T-helper 1 cell treated with Interleukin-12 subunit alpha and Interleukin-12 subunit beta and Interleukin-4 antibody, amounts not matched to agents 30 μg/mL and 1 μg/mL, for 36 hours (primary cell): Measurements from ENCODE around the gene SLC39A11.
"Not testable (repeated sequence)": the region's sequence is repeated elsewhere in the genome, so short reads cannot be mapped to it uniquely, and the experiment has no call there.

Experiments
- H3K27ac Mint-ChIP-seq: one replicate; pipeline ENCODE4 v1.8.0; 2021; ENCODE audit warnings: mild to moderate bottlenecking, mixed read lengths
- H3K27me3 Mint-ChIP-seq: one replicate; pipeline ENCODE4 v1.8.0; 2021; ENCODE audit warnings: low read depth, mixed read lengths
- H3K36me3 Mint-ChIP-seq: one replicate; pipeline ENCODE4 v1.8.0; 2021; ENCODE audit warnings: low read depth, mixed read lengths
- H3K4me1 Mint-ChIP-seq: one replicate; pipeline ENCODE4 v1.8.0; 2021; ENCODE audit warnings: low read depth, mixed read lengths
- H3K4me3 Mint-ChIP-seq: one replicate; pipeline ENCODE4 v1.8.0; 2021; ENCODE audit warnings: mild to moderate bottlenecking, moderate library complexity, mixed read lengths
- H3K9me3 Mint-ChIP-seq: one replicate; pipeline ENCODE4 v1.8.0; 2021; ENCODE audit warnings: mixed read lengths

The SLC39A11 gene

DNA sequence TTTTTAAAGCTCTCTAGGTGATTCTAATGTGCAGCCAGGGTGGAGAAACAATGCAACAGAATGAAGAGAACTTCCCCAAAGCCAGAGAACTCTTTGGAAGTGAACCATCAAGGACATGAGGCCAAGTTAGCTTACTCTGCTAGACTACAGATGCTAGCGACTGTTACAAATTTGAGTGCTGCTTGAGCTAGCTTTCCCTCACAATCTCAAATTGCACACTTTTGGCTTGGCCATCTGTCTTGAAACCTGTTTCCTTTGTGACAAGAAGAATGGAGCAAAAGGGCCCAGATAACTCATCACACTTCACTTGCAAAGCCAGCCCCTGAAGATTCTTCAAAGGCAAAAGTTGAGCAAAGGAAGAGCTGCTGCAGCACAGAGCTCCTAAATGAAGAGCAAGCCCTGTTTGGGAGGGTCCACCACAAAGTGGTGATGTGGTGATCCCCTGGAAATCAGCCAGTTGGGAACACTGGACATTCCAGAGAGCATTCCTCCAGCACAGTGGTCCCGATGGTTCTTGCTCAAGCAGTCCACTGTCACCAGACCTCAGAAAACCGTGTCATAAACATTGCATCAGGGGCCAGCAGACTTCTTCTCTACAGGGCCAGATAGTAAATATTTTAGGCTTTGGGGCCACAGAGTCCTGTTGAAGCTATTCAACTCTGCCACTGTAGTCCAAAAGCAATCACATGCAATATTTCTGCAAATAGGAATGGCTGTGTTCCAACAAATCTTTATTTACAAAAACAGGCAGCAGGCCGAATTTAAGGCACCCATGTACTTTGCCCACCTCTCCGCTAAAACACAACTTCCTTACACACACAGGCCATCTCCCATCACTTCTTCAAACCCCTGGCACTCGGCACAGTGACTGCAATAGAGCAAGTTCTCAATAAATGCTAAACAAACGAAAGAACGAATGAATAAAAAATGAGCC lies 21.2 kb downstream of the SLC39A11 start:
- Mint-ChIP-seq H3K27ac (no peak overlapping the region), H3K4me3 (no peak overlapping the region), H3K4me1 (no peaks in the 10 kb centered on the region), H3K36me3 (peaks cover 8% of the 10 kb centered on the region), H3K27me3 (no peaks in the 10 kb centered on the region), H3K9me3 (no peaks in the 10 kb centered on the region)

DNA sequence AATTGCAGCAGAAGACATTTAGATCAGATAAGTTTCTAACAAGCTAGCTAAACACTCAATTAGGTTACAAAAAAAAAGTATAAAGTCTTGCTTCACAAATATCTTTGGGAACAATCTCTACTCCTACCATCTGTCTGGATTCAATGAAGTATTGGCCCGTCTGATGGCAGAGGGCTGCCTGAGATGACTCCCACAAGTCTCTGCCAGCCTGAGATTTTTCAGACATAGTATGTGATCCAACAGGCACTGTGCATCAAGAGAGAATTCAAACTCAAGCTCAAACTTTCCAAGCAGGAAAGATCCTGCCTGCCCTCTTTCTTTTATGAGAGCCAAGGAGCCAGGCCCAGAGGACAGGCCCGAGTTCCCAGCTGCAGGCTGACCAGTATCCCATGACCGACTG lies 22.6 kb downstream of the SLC39A11 start:
- H3K4me3 Mint-ChIP-seq, result no peak overlapping the region
- H3K9me3 Mint-ChIP-seq, result no peaks in the 10 kb centered on the region
- H3K36me3 Mint-ChIP-seq, result peaks cover 8% of the 10 kb centered on the region
- no peaks in the 10 kb centered on the region for H3K27me3 Mint-ChIP-seq
- no peaks in the 10 kb centered on the region for H3K4me1 Mint-ChIP-seq
- H3K27ac Mint-ChIP-seq, result no peak overlapping the region

DNA sequence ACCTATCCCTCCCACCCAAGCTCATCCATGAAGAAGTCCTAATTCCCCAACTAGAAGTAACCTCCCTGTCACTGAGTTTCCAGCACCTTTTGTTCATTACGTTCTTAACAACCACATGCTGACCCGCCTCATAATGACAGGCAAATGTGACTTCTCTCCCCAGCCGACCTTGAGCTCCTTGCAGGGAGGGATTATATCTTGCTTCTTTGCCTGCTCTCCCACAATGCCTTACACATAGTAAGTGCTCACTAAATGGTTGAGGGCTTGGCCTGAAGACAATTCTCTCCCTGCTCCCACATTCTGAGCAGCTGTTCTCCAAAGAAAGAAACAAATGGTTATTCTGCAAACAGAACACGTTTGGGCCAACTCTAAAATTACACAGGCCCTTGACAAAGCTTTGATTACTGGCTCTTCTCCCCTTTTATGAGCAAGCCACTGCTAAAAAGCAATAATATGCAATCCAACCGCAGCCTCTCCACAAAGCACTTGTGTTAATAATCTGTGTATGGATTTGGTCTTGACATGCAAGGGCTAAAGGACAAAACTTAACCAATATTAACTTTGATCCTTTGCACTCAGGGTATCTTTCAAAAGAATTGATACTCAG lies 23.2 kb downstream of the SLC39A11 start:
- no peak overlapping the region for H3K4me3 Mint-ChIP-seq
- H3K36me3 Mint-ChIP-seq, result peaks cover 8% of the 10 kb centered on the region
- no peak overlapping the region for H3K27ac Mint-ChIP-seq
- no peaks in the 10 kb centered on the region for H3K27me3 Mint-ChIP-seq
- no peaks in the 10 kb centered on the region for H3K9me3 Mint-ChIP-seq
- H3K4me1 Mint-ChIP-seq, result no peaks in the 10 kb centered on the region

DNA sequence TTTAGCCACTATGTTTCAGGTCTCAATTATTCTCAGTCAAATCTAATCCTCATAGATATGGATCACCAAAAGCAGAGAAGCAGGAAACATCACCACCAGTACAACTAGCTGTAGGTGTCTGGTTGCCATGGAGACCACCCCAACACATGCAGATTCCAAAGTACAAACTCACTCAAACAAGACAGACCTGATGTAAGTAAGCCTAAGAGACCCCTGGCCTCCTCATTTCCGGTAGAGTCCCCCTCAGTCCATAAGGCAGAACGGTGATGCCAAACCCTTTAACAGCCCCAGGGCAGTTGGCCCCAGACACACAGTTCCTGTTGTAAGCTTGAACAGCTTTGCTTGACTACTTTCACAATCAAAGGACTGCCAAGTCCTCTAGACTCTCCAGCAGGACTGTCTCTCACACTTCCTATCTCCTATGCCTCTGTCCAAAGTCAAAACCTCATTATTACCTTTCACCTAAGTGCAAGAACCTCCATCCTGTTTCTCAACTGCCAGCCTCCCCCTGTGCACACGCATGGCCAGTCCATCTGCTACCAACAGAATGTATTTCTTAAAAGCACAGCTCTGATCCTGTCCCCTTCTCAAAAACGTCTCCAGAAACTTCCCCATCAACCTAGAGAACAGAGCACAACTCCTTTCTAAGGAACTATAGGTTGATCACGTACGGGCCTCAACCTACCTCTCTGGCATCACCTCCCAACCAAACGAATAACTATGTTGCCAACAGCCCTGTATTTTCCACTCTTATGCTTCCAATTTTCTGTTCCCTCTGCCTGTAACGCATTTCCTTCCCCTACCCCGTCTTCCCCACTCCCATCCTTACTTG lies 23.9 kb downstream of the SLC39A11 start:
- Mint-ChIP-seq H3K4me1 (no peaks in the 10 kb centered on the region), H3K27me3 (no peaks in the 10 kb centered on the region), H3K27ac (no peak overlapping the region), H3K9me3 (no peaks in the 10 kb centered on the region), H3K4me3 (no peak overlapping the region), H3K36me3 (peaks cover 7% of the 10 kb centered on the region)

DNA sequence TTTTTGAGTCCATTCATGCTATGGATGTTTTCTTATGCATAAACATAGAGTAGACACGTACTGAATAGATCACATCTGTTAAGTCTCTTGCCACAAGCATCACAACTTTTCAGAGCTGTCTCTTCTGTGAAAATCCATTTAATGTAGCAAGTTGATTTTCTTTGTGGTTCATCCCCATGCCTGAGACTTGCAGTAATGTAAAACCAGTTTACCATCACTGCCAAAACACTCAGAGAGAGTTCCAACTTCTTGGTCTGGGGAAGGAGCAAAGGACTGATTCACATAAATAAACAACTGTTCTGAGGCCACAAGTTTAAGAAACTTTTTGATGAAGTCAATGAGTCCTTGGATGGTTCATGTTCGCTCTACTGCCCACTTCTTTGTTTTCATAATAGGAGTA lies 24.8 kb downstream of the SLC39A11 start:
- H3K9me3 Mint-ChIP-seq, H3K36me3 Mint-ChIP-seq, H3K4me3 Mint-ChIP-seq, H3K27ac Mint-ChIP-seq, H3K4me1 Mint-ChIP-seq, H3K27me3 Mint-ChIP-seq: not testable (repeated sequence)

DNA sequence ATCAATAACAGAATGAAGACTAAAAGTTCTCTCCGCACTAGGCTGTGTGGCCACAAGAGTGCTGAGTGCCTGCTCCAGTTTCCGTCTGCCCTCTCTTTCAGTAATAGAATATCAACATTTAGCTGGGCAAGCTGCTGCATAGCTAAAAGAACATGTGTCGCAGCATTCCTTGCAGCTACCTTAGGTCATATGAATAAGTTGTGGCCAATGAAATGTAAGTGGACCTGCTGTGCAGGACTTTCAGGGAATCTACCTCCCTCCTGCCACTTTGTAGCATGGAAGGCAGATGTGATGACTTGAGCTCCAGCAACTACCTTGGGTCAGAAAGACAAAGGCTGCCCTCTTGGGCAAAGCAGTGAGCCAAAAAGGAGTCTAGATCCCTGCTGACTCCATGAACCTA lies 25.4 kb downstream of the SLC39A11 start:
- Mint-ChIP-seq H3K9me3 (no peaks in the 10 kb centered on the region), H3K27me3 (no peaks in the 10 kb centered on the region), H3K27ac (no peak overlapping the region), H3K4me3 (no peak overlapping the region), H3K36me3 (peaks cover 7% of the 10 kb centered on the region), H3K4me1 (no peaks in the 10 kb centered on the region)

DNA sequence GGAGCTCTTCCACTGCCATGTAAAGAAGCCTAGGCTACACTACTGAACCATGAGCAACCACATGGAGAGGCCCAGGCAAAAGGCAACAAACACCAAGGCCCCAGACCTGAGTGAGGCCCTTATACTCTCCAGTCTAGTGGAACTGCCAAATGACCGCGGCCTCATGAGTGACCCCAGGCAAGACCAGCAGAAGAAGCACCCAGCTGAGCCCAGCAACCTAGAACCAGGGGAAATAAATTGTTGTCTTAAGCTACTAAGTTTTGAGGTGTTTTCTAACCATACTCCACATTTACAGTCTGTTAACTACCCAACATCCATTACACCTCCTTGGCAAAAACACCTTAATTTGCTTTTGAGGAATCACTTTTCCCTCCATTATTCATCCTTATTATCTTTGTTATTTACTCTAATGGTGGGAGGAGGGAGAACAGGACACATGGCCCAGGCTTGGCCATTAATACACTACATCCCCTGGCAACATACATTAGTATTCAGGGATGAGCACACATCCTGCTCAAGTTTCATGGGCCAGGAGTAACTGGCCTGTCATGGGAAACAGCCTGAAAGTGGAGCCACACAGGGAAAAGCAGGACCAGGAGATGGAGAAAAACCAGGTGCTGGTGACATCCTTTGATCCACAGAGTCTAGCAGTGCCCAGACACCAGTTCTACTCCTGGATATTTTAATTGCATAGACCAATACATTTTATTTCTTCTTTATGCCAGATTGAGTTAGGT lies 26.2 kb downstream of the SLC39A11 start:
- no peaks in the 10 kb centered on the region for H3K4me1 Mint-ChIP-seq
- H3K4me3 Mint-ChIP-seq, result no peak overlapping the region
- no peaks in the 10 kb centered on the region for H3K27me3 Mint-ChIP-seq
- H3K9me3 Mint-ChIP-seq, result no peaks in the 10 kb centered on the region
- peaks cover 3% of the 10 kb centered on the region for H3K36me3 Mint-ChIP-seq
- H3K27ac Mint-ChIP-seq, result no peak overlapping the region

DNA sequence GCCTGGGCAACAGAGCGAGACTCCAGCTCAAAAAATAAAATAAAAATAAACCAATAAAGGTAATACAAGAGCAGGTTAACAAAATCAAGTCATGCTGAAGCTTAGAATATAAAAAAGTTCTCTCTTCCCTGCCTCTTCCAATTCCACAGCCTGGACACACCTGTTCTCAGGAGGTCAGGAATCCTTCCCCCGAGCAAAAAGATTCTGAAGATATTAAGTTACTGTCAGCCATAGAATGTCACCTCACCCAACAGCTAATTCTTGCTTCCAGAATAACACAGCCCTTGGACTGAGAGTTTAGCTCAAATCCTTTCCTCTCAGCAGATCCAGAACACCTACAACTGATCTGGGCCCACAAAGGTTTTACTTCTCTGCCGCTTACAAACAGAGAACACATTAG lies 27.1 kb downstream of the SLC39A11 start:
- H3K4me1 Mint-ChIP-seq, result no peaks in the 10 kb centered on the region
- H3K27ac Mint-ChIP-seq, result no peak overlapping the region
- no peaks in the 10 kb centered on the region for H3K27me3 Mint-ChIP-seq
- H3K36me3 Mint-ChIP-seq, result peaks cover 2% of the 10 kb centered on the region
- H3K4me3 Mint-ChIP-seq, result no peak overlapping the region
- no peaks in the 10 kb centered on the region for H3K9me3 Mint-ChIP-seq

DNA sequence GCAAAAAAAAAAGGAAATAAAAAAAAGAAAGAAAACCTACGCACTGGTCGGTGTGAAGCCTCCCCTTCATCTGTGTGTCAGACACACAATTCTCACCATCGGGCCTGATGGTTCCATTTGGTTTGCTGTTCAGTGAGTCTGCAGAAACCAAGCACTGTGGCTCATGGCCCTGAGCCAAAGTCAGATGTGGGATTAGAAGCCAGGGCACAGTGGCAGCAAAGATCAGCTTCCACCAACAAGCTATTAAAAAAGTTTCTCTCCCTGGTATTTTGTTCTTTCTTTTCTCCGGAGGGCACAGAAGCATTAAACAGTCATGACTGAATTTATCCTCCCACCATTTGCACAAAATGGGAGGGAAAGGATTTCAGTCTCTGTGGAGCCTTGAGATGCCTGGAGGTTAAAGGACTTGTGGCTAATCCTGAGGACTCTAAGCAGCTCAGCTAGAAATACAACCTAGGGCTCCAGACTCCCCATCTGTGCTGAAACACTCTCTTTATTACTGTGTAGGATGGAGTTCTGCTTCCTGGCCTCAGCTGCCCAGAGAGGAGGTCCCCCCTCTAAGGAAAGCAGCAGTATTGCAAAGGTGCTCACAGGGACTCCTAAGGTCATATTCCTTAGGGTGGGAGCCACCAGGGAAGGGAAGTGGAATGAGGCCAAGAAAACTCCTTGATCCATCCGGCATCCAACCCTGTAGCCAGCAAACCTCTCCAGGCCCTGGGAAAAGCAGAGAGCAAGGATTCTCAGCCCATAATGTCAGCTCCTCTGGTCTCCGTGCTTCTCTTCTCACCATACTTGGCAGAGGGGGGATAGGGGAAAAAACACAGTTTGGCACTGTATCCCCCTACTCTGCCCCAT lies 28.2 kb downstream of the SLC39A11 start:
- Mint-ChIP-seq H3K9me3 (no peaks in the 10 kb centered on the region), H3K4me3 (no peak overlapping the region), H3K27ac (no peak overlapping the region), H3K36me3 (peaks cover 2% of the 10 kb centered on the region), H3K27me3 (no peaks in the 10 kb centered on the region), H3K4me1 (no peaks in the 10 kb centered on the region)

DNA sequence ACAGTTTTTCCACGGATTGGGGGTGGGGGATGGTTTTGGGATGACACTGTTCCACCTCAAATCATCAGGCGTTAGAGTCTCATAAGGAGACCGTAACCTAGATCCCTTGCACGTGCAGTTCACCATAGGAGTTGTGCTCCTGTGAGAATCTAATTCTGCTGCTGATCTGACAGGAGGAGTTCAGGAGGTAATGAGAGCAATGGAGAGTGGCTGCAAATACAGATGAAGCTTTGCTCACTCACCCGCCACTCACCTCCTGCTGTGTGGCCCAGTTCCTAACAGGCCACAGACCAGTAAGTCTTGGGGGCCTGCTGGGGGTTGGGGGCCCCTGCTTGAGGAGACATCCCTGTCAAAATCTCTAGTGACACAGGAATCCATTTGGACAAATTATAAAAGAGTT lies 29.8 kb downstream of the SLC39A11 start:
- no peaks in the 10 kb centered on the region for H3K9me3 Mint-ChIP-seq
- no peaks in the 10 kb centered on the region for H3K4me1 Mint-ChIP-seq
- H3K27ac Mint-ChIP-seq, result no peak overlapping the region
- no peak overlapping the region for H3K4me3 Mint-ChIP-seq
- H3K36me3 Mint-ChIP-seq, result peaks cover 2% of the 10 kb centered on the region
- H3K27me3 Mint-ChIP-seq, result no peaks in the 10 kb centered on the region

DNA sequence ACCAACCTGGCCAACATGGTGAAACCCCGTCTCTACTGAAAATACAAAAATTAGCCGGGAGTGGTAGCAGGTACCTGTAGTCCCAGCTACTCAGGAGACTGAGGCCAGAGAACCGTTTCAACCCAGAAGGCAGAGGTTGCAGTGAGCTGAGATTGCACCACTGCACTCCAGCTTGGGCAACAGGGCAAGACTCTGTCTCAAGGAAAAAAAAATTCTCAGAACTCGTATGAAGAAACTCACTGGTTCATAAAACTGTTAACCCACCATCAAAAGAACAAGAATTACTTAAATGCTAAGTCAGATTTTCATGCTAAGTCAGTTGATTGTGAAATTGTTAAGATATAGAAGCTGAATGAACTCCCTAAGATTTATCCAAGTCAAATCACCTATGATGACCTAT lies 31.3 kb downstream of the SLC39A11 start:
- no peak overlapping the region for H3K4me3 Mint-ChIP-seq
- H3K27me3 Mint-ChIP-seq, result no peaks in the 10 kb centered on the region
- no peaks in the 10 kb centered on the region for H3K36me3 Mint-ChIP-seq
- H3K9me3 Mint-ChIP-seq, result no peaks in the 10 kb centered on the region
- no peaks in the 10 kb centered on the region for H3K4me1 Mint-ChIP-seq
- H3K27ac Mint-ChIP-seq, result no peak overlapping the region

DNA sequence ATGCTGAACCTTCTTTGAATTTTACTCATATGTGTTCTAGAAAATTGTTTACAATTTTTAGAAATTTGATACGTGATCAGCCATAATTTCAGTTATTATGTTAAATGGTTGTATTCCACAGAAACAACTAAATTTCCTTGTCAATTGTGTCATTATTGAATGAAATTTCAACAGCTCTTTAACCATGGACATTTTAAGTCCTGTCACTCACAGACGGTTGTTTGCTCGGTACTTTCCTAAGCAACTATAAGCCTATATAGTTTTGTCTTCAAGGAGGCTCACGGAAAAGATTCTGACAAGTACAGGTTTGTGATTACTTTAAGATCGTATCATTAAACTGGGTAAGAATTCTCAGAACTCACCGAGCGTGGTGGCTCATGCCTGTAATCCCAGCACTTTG lies 31.8 kb downstream of the SLC39A11 start:
- Mint-ChIP-seq H3K4me1 (no peaks in the 10 kb centered on the region), H3K4me3 (no peak overlapping the region), H3K9me3 (no peaks in the 10 kb centered on the region), H3K36me3 (no peaks in the 10 kb centered on the region), H3K27ac (no peak overlapping the region), H3K27me3 (no peaks in the 10 kb centered on the region)

DNA sequence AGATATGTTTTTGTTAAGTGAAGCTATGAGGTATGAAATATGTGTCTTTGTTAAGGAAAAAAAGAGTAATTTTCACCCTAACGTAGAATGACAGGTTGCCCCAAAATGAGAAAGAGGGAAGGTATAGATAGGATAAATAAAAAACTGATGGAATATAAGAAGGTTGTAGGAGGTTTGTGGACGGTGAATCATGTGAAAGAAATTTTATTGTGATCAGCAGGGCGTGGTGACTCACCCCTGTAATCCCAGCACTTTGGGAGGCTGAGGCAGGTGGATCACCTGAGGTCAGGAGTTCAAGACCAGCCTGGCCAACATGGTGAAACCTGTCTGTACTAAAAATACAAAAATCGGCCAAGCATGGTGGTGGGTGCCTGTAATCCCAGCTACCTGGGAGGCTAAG lies 32.8 kb downstream of the SLC39A11 start:
- not testable (repeated sequence) for H3K4me3 Mint-ChIP-seq, H3K27me3 Mint-ChIP-seq, H3K36me3 Mint-ChIP-seq, H3K9me3 Mint-ChIP-seq, H3K4me1 Mint-ChIP-seq, H3K27ac Mint-ChIP-seq
